Inflammatory macrophage treated with lipopolysaccharide for 4 hours (primary cell): ENCODE data around the gene PAF1.
"Not testable (repeated sequence)": the region's sequence is repeated elsewhere in the genome, so short reads cannot be mapped to it uniquely, and the experiment has no call there.

Source experiments
- DNase-seq: peaks from one replicate; pipeline ENCODE4 v3.0.0-alpha.2; 2020

Gene PAF1

DNA sequence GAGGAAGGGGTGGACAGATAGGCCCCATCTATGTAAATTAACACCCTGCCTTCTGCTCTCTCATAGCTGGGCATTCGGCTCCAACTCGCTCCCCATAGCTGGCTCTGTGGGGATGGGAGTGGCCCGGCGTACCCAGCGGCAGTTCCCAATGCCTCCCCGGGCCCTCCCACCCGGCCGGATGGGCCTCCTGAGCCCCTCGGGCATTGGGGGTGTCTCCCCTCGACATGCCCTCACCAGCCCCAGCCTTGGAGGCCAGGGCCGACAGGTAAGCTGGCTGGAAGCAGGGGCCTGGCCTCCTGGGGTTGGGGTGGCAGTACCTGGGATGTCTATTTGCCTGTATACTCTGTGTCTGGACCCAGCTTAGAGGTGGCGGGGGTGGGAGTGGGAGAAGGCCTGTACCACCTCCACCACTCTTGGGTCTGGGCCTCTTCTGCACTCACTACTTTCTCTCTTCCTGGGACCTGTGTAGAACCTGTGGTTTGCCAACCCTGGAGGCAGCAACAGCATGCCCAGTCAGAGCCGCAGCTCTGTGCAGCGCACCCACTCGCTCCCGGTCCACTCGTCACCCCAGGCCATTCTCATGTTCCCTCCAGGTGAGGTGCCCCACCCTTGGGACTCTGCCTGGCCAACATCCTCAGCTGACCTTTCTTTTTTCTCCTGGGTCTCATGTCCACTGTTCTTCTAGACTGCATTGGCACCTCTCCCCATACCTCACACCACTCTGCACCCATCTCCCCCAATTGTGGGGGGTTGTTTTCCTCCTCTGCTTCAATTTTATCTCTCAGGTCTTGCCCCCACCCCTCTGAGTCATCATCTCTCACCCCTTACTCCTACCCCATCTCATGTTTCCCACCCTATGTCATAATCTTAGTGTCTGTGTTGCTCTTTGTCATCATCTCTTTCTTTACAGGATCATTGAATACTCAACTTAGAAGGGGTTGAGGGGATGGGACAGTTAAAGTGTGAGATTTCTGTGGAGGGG lies 10.1 kb downstream of the PAF1 start:
- no peak for DNase-seq

GRCh38 chr19:39379865-39380396 lies 11.0 kb downstream of the PAF1 start:
- DNase-seq = no peak

- not testable (repeated sequence) for DNase-seq
Measured at GRCh38 chr19:39379366-39379765, 11.5 kb downstream of the PAF1 start.

DNA sequence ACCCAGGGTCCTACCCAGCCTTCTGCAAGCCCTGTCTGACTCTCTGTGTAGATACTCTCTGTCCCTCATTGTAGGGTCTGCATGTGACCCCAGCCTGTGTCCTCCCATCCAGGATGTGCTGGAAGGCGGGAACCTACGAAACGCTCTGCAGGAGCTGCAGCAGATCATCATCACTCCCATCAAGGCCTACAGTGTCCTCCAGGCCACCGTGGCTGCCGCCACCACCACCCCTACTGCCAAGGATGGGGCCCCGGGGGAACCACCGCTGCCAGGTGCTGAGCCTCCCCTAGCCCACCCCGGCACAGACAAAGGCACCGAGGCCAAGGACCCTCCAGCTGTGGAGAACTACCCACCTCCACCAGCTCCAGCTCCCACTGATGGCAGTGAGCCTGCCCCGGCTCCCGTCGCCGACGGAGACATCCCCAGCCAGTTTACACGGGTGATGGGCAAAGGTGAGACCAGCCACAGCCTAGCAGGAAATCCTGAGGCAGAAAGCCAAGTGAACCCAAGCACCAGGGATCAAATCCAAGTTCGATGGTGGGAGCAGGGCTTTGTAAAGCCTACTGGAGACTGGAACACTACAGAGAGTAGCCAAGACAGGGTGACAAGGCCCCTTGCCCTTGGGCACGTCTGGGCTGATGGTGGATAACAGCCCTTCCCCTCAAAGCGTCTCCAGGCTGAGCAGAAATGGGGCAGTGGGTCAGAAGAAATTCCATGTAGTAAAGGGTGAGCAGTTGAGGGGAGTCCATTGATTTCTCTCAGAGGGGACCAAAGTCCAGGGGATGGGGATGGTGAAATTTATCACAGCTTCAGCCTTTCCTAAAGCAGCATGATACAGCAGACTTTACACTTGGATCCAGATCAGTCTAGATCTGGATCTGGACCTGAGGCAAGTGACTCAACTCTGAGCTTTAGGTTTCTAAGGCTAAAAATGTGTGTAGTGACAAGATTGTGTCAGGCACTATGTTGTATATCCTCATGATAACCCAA lies 13.2 kb downstream of the PAF1 start:
- no peak for DNase-seq

DNA sequence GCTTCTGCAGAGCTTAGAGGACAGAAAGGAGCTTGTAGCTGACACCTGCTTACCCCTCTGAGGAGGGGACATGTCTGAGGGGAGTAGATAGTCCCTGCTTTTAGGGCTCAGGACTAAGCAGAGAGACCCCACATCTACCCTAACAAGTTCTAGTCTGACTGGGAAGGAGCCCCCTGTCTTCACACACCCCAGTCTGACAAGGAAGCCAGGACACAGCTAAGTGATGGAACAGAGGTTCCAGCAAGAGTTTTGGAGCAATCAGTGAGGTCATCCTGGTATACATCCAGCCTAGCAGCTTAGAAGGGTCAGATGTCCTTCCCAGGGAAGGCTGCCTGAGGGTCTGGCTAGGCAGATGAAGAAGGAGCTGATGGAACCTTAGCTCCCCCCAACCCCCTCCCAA lies 15.0 kb downstream of the PAF1 start:
- DNase-seq = no peak

- no peak for DNase-seq
Measured at GRCh38 chr19:39372941-39373340, 18.0 kb downstream of the PAF1 start.

DNA sequence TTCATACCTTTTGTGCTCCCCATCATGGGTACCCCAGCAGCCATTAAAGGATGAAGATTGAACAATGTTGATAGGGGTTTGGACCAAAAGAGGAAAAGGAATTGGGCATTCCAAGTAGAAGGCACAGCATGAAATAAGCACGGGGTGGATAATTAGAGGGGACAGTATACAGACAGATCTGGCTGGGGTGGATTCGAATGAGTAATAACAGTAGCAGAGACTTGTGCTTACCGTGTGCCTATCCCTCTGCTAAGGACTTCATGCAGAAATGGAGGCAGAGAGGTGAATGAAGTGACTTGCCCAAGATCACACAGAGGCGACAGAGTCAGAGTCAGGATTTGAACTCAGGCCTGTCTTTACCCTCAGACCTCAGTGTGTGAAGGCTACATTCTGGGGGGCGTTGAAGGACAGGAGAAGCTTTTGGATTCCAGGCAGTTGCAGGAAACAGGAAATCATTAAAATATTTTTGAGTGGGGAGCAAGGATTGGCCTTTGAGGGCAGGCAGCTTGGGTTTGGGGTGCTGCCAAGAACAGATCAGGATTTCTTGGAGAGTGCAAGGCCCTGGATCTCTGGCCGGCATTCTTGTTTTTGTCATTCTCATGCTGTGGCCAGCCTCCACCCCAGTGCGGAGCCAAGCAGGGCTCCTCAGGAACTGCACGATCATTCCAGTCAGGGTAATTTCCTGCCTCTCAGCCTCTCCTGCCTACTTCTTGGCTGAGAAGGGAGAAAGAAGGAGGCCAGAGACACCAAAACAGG lies 18.7 kb downstream of the PAF1 start:
- no peak for DNase-seq

GRCh38 chr19:39370735-39371134 lies 20.2 kb downstream of the PAF1 start:
- no peak for DNase-seq

DNA sequence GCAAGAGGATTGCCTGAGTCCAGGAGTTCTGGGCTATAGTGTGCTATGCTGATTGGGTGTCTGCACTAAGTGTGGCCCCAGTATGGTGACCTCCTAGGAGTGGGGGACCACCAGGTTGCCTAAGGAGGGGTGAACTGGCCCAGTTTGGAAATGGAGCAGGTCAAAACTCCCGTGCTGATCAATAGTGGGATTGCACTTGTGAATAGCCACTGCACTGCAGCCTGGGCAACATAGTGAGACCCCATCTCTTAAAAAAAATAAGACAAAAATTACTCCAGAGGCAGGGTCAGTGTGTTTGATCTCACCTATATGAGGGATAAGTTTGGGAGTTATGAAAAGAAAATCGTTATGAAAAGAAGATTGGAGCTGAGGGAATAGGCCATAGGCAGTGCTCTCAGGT lies 21.7 kb downstream of the PAF1 start:
- no peak for DNase-seq

DNA sequence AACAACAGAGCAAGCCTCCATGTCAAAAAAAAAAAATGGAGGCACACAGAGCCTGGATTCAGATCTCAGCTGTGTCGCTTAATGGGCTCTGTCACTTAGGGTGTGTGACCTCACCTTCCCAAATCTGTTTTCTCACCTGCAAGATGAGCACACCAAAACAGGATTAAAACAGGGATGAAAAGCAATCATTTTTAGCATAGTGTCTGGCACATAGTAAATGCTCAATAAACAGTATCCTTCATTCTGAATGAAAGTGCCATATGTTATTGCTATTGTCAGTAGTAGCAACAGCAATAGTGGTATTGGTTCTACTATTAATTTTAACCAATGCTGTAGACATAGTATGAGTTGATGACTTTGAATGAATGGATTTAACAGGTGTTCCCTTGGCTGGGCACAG lies 25.4 kb downstream of the PAF1 start:
- no peak for DNase-seq

- DNase-seq = no peak
Measured at GRCh38 chr19:39363901-39364457, 26.9 kb downstream of the PAF1 start.

DNA sequence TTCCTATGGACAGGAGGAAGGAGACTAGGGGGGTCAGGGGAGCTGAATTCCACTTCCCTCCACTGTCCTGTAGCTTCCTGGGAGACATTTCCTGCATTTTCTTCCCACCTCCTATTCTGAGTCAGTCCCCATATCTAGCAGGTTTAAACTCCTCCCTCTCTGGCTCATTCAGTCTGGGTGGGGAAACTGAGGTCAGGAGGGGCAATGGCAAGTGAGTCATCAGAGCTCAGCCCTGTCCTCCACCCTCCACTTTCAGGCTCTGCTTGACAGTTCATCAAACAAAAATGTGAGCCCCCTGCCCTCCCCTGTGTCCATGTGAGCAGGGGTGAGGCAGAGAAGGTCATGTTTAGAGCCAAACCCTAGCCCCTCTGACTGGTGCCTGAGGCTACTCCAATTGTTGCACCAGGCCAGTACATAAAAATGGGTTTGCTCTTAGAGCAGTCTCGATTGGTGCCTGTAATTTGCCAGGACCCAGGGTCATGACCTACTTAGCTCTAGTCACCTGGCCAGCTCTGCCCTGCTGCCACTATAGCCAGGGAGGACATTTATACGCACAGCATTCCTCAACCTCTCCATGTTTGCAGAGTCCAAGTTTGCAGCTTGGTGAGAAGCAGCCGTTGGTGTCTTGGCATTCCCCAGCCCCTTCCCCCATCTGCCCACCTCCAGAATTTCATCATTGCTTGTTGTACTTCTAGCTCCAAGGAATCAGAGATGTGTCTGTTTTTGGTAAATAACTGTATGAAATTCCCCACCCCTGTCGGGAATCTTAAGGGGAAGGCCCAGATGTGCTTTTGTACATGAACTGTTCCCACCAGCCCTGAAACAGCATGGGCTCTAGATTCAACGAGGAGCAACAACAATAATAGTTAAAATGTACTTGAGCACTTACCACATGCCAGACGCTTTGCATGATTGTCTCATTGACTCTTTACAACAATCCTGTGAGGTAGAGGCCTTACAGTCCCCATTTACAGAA lies 27.9 kb downstream of the PAF1 start:
- DNase-seq = no peak

- no peak for DNase-seq
Measured at GRCh38 chr19:39360599-39360998, 30.3 kb downstream of the PAF1 start.

GRCh38 chr19:39359026-39359425 lies 31.9 kb downstream of the PAF1 start:
- no peak for DNase-seq

GRCh38 chr19:39356647-39357046 lies 34.3 kb downstream of the PAF1 start:
- no peak for DNase-seq

GRCh38 chr19:39356073-39356472 lies 34.8 kb downstream of the PAF1 start:
- DNase-seq = no peak

GRCh38 chr19:39355253-39355652 lies 35.7 kb downstream of the PAF1 start:
- no peak for DNase-seq

- no peak for DNase-seq
Measured at GRCh38 chr19:39352381-39353255, 38.3 kb downstream of the PAF1 start.

- peak; percentile 80 for DNase-seq
Measured at GRCh38 chr19:39351537-39352064, 39.3 kb downstream of the PAF1 start.

GRCh38 chr19:39350156-39350555 lies 40.8 kb downstream of the PAF1 start:
- DNase-seq = no peak
